Myocyte (in vitro differentiated cells): ENCODE data around the gene C1orf232. TPM values are rescaled to one million over a fixed set of nuclear protein-coding genes. Genes with fewer than 3 reads are reported as not detected.

Experiments used
- DNase-seq: peaks from one replicate; pipeline ENCODE4 v3.0.0-alpha.2; 2012; ENCODE audit warnings: low read depth
- polyA plus RNA-seq: library from polyadenylated mRNA; unstranded; fragments of >200 nt; gene quantifications from one replicate; pipeline ENCODE4 v1.2.1, GENCODE V29; 2012; ENCODE audit warnings: missing spikeins
- total RNA-seq: library from RNA; depleted of rRNA; stranded (reverse); fragments of >200 nt; gene quantifications from 2 replicates; pipeline ENCODE4 v1.2.3, GENCODE V29; 2014

C1orf232 gene
- not detected in 2 replicates for total RNA-seq
- polyA plus RNA-seq: not detected

DNA sequence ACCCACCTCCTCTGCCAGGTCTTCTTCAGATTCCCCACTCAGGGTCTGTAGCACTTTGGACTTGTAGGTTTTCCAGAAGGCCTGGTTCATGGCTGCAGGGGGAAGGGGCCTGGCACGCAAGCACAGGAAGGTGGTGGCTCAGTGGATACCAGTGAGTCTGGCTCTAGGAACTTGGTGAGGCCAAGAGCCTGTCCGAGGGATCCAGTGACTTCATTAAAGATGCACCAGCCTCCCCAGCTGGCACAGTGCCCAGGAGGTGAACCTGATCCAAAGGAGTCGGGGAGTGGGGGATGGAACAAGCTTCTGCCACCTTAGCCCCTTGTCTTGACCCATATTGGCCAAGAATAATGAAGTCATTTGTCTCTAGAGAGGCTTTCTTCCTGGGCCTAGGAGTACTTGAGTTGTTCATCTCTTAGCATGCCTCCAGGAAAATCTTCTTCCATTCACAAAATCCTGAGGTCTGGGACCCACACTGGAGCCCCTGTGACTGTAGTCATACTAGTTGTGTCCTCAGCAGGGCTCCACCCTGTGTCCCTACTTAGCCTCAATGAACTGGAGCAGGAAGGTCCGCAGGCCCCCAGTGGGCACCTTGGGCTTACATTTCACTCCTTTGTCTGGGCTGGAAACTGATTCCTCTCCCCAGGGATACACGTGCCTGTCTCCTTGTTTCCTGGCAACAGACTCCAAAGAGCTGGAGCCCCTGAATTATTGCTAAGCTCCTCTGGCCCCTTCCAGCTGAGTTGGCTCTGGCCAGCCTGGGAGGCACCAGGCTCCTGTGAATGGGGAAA, at the start of gene C1orf232:
C1orf232 (minus strand) TSS at position 554 of the 788 bp plus-strand sequence; CDS start at position 90, 464 bp downstream.
- DNase-seq: no peak

DNA sequence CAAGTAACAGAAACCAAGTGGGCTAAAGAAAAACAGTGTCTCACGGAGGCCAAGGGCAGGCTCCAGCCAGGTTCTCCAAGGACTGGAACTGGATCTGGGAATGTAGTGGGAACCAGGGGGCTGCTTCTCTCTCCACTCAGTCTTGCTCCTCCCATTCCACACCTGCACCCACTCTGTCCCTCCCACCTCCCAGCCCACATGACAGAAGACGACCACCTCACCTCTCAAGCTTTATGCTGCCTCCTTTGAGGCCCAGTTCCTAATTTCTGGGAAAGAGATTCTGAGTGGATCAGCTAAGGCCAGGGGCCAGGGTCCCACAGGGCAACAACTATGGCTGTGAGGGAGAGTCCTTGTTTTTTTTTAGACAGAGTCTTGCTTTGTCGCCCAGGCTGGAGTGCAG, 46.5 kb upstream of the C1orf232 start:
- DNase-seq: no peak

DNA sequence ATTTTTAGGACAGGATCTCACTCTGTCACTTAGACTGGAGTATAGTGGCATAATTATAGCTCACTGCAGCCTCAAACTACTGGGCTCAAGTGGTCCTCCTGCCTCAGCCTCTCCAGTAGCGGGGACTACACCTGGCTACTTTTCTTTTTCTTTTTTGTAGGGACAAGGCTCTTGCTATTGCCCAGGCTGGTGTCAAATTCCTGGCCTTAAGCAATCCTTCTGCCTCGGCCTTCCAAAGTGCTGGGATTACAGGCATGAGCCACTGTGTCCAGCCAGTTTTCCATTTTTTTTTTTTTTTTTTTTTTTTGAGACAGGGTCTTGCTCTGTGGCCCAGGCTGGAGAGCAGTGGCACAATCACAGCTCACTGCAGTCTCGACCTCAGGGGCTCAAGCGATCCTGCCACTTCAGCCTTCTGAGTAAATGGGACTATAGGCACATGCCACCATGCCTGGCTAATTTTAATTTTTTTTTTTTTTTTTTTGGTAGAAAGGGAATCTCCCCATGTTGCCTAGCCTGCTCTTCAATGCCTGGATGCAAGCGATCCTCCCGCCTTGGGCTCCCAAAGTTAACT, 44.7 kb upstream of the C1orf232 start:
- DNase-seq: no peak

DNA sequence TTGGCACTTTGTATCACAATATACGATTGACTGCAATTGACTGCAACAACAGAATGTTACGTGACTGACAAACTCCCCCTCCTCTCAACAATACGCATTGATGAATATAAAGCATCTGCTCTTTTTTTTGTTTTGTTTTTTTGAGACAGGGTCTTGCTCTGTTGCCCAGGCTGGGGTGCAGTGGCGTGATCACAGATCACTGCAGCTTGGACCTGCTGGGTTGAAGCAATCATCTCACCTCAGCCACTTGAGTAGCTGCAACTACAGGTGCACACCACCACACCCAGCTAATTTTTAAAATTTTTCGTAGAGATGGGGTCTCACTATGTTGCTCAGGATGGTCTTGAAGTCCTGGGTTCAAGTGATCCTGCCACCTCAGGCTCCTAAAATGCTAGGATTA, 44.0 kb upstream of the C1orf232 start:
- no peak for DNase-seq

DNA sequence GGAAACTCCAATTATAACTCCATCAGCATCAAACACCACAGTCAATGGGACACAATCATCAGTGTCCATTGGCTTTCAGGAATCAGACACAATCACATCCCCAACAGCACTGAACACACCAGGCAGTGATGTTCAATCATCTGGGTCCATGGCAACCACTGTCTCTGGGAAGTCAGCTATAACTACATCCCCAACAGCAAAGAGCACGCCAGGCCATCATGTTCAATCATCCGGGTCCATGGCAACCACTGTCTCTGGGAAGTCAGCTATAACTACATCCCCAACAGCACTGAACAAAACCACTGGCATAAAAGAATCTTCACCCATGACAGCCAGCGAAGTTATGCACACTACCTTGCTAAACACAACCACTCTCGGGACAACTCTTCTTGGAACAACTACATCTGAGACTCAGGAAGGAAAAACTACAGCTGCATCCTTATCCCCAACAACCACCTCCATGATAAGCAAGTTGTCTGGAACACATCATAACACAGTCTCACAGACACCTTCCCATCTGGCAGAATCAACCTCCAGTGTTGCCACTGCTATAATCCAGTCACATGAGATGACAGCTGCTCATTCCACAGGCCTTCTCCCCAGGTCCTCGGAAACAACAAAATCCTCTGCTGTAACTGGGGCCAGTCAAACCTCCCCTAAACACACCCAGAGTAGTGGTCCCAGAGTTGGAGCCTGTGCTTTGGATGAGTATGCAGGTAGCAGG, 41.5 kb upstream of the C1orf232 start:
- peak; percentile 49 for DNase-seq

DNA sequence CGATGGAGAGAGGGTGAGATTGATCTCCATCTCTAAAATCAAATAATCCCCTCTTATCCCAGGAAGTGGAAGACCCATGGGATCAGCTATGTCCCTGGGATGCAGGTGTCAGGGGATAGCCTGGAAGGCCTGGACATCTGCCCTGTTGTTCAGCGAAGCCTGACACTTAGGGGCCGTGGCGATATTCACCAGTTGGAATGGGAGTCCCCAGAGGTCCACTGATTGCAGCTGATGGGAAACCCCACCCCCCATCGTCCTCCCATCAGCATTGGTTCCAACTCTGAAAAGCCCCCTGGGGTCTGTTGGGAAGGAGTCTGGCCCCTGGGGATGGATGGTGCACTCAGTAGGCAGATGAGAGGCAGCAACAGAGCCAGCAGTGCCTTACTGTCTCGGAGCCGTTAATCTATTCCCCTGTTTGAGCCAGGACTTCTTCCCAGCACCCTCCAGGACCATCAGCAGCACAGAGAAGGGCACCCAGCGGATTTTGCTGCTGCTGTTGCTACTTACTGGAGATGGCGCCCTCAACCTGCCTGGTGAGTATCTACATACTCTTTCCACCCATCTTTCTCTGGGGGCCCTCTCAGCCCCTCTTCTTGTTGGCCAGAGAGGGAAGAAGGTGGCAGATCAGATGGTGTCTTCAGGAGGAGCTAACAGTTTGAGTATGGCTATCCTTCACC, 35.0 kb upstream of the C1orf232 start:
- DNase-seq: no peak

DNA sequence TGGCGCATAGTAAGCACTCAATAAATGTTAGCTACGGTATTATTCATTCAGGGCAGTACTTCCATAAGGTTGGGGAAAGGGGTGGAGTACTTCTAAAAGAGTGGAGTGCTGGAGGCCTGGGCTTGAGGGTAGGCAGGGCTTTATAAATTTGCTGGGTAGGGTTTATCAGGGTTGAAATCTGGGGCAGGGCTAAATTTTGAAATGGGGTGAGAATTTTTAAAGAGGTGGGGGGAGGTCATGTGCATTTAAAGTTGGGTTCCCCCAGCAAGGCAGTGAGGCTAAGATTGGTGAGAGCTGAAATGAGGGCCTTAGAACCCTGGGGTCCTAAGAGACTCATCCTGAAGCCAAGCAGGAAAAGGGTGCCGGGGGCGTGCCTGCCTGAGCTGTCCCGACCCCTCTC, 31.6 kb upstream of the C1orf232 start:
- no peak for DNase-seq

DNA sequence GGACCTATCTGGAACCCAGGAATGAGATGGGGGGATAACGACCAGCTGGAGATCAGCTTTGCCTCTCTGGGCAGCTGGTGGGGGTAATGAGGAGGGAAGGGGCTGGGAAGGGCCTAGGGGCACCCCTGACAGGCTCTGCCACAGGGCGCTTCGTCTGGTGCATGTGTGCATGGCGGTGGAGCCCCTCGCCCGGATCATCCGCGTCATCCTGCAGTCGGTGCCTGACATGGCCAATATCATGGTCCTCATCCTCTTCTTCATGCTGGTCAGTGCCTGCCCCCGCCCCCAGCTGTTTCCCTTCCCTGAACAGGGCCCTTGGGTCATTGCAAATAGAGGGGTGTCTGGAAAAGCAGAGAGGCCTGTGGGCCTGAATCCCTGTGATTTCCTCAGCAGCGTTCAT, 29.1 kb upstream of the C1orf232 start:
- no peak for DNase-seq

DNA sequence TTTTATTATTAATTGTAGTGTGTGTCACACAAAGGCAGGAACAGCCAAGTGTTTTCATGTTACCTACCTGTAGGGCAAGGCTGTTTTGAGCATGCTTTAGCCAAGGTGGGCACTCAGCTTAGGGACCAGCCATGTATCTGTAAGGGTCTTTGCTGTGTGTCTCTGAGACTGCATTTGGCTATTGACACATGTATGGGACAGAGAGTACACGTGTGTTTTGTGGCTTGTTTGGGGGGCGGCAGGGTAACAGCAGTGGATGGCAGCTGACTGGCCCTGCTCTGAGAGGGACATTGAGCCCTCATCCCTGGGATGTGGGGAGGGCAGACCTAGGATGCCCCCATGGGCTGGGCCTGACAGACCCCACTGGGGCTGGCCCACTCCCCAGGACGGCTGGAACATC, 28.5 kb upstream of the C1orf232 start:
- DNase-seq: no peak

DNA sequence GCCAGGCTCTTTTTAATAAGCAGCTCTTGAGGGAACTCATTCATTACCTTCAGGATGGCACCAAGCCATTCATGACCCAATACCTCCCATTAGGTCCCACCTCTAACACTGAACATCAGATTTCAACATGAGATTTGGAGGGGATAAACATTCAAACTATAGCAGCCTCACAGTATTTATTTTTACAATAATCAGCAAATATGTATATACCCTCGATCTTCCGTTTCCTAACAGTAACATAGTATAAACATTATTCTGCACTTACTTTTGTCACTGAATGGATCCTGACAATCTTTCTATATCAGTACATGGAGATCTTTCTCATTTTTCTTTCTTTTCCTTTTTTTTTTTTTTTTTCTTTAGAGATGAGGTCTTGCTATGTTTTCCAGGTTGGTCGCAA, 27.0 kb upstream of the C1orf232 start:
- DNase-seq: no peak

DNA sequence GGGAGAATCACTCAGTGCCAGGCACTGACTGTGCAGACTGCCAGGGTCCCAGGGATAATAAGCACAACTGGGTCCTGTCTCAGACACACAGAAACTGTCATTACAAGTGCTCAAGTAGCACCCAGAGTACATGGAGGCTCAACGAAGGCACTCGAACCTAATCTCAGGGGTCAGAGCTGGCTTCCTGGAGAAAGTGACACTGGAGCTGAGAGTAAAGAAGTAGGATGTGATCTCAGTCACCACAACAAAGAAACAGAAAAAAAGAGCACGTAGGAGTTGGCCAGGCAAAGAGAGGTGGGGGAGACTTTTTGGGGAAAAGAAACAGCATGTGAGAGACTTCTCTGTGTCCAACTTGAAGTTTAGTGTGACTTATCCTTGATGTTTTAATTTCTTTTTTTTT, 23.0 kb upstream of the C1orf232 start:
- DNase-seq: no peak

DNA sequence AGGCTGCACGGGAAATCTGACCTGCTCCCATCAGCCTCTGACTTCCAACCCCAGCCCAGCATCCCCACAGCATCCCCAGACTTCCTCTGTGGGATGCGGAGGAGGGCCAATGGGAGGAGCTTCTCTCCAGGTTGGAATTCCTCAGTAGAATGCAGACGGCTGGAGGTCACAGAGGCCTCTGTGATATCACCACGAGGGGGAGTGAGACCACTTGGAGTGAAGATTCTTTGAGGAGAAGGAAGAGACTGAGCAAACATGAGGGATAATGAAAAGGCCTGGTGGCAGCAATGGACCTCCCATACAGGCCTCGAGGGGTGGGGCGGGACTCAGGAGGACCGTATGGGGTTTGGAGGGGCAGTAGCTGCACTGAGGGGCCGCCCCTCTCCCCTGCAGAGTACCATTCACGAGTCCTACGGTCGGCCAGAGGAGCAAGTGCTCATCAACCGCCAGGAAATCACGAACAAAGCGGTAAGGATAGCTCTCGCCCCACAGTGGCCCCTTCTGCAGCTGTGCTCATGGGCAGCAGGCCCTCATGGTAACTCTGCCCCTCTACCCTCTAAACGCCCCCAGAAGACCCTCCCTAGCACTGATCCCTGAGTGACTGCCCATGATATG, 21.7 kb upstream of the C1orf232 start, which contains the start of gene CATSPER4:
CATSPER4 (plus strand) TSS at position 230 of the 615 bp plus-strand sequence; CDS start at position 256, 26 bp downstream.
- peak; percentile 37 for DNase-seq

DNA sequence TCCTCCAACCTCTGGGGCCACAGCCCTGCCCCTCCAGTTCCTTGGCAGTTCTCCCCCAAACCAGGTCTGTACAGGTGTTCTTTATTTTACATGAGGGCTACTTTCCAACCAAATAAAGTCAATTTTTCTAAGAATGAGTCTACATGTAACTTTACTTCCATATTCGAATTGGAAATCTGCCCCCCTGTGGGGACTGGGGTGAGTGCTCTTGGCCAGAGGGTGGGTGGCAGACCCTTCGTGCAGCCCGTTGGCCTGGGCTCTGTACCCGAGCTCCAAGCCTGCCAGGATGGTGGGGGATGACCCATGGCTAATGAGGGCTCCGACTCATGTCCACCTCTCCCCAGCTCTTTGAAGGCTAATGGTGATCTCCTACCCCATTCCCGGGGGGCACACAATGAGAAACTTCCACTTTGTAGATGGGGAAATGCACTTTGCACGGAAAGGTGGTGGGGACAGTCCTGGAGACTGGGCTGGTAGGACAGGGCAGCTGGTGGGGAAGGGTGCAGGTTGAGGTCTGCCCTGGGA, 21.1 kb upstream of the C1orf232 start:
- no peak for DNase-seq

DNA sequence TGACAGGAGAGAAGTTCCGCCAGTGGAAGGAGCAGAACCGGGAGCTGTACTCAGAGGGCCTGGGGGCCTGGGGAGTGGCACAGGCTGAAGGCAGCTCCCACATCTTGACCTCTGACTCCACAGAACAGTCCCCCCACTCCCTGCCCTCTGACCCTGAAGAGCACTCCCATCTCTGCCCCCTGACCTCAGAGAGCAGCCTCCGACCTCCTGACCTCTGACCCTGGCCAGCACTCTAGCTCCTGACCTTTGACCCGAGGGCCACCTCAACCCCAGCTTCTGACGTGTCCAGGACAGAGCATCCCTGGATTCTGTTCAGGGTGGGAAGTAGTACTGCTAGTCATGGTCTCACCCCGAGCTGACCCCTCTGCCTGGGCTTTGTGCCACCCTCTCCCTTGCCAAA, 20.6 kb upstream of the C1orf232 start:
- no peak for DNase-seq

DNA sequence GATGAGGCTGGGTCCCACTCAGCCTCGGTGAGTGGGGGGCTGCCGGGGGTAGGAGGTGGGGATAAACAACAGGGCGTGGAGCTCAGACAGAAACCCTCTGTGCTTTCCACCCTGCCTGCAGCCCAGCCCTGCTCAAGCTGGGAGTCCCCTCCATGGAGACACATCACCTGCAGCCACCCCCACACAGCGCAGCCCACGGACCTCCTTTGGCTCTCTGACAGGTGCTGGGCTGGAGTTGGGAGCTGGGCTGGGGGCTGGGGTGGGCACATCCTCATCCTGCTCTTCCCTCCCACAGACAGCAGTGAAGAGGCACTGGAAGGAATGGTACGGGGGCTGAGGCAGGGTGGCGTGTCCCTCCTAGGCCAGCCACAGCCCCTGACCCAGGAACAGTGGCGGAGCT, 19.7 kb upstream of the C1orf232 start:
- DNase-seq: no peak

DNA sequence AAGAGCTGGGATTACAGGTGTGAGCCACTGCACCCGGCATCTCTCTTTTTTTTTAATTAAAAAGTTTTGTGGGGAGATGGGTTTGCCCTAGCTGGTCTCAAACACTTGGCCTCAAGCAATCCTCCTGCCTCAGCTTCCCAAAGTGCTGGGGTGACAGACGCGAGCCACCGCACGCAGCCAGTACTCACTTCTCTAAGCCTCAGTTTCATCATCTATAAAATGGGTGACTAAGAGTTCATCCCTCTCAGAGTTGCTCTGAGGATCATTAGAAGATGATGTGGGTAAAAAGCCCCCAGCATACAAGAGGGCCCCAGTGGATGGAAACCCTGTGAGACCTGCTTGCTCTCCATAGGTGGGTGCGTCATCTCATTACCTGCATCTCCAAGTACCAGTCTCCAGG, 19.1 kb upstream of the C1orf232 start:
- DNase-seq: no peak

DNA sequence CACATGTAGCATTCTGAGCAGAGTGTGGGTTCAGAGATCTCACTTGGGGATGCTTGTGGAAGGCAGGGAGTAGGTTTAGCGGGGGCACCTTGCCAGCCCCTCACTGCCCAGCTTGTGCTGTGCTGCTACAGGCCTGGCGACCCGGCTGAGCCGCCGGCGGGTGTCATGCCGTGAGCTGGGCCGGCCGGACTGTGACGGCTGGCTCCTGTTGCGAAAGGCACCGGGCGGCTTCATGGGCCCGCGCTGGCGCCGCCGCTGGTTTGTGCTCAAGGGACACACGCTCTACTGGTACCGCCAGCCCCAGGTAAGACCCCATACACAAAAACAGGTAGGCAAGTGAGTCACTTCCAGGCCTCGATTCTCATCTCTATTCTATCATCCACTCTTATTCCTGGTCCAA, 16.1 kb upstream of the C1orf232 start:
- no peak for DNase-seq

DNA sequence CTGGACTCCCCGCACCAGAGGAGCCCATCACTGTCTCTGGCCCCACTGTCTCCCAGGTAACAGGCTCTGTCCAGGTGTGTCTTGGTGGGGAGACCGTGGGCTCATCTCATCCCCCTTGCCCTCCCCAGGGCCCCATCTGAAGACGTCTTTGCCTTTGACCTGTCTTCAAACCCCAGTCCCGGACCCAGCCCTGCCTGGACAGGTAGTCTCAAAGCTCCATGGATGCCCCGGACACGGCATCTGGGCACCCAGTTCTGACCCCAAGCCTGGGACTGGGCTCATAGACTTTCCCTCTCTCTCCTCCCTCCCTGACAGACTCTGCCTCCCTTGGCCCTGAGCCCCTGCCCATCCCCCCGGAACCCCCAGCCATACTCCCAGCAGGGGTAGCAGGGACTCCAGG, 15.3 kb upstream of the C1orf232 start:
- no peak for DNase-seq

DNA sequence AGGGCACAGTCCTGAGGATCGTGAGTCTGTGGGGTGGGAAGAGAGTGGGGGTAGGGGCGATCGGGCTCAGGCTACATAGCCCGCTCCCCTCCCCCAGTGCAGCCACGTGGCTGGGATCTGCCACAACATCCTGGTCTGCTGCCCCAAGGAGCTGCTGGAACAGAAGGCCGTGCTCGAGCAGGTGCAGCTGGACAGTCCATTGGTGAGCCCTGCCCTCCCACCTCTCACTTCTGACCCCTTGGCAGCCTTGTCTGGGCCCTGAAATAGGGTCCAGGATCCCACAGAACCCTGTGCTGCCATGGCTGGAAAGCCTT, 13.6 kb upstream of the C1orf232 start:
- no peak for DNase-seq

DNA sequence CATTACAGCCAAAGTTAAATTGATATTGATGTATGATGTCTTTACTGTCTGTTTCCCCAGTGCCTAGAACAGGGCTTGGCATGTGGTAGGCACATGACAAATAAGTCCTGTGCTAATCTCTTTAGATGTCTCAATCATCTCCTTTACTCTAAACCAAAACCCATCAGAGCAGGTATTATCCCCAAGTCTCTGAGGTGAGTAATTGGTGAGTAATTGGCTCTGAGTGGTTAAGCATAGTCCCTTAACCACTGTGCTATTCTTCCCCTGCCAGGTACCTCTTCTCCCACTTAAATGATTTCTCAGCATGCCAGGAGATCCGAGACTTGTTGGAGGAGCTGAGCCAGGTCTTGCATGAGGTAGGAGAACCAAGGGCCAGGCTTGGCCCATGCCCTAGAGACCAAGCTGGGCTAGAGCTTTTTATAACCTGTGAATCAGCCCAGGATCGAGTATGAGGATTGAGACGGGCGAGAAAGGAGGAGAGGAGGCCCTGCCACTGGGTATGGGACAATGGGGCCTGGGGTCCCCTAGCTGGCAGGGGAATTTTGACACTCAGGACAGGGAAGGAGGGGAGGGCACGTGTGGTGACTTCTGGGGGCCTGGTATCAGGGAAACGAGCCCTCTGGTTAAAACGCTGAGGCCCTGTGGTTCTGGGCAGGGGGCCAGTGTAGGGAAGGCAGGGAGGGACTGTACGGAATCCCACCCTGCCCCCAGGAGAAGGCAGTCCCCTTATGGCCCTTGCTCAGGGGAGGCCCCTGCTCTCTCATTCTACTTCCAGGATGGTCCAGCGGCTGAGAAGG, 13.0 kb upstream of the C1orf232 start:
- peak; percentile 42 for DNase-seq
